ENCODE results near the gene TRIM51.
"Not testable (repeated sequence)": the region's sequence is repeated elsewhere in the genome, so short reads cannot be mapped to it uniquely, and the experiment has no call there.

The TRIM51 gene

GRCh38 chr11:55882997-55883396 lies at the start of gene TRIM51:
TSS of gene TRIM51 (plus strand) at chr11:55883297. CDS start at chr11:55885429, 2,132 bp downstream.
- not testable (repeated sequence) for DNase-seq

GRCh38 chr11:55838452-55838851 lies 44.6 kb upstream of the TRIM51 start, which contains the start of gene OR5D16:
TSS of gene OR5D16 (plus strand) at chr11:55838752. CDS start at chr11:55838752, 0 bp downstream.
- DNase-seq = no peak

- DNase-seq = no peak
These were observed 35.6 kb upstream of the TRIM51 start for GRCh38 chr11:55847453-55847852.

GRCh38 chr11:55849037-55849436 lies 34.1 kb upstream of the TRIM51 start:
- DNase-seq = no peak

GRCh38 chr11:55852141-55852540 lies 31.0 kb upstream of the TRIM51 start:
- no peak for DNase-seq

GRCh38 chr11:55854704-55855103 lies 28.4 kb upstream of the TRIM51 start:
- no peak for DNase-seq

GRCh38 chr11:55867354-55867753 lies 15.7 kb upstream of the TRIM51 start:
- not testable (repeated sequence) for DNase-seq

- DNase-seq = not testable (repeated sequence)
These were observed 10.4 kb upstream of the TRIM51 start for GRCh38 chr11:55872731-55873130.

- DNase-seq = not testable (repeated sequence)
These were observed 10.0 kb upstream of the TRIM51 start for GRCh38 chr11:55873146-55873545.

GRCh38 chr11:55884995-55885394 lies 1.9 kb downstream of the TRIM51 start:
- not testable (repeated sequence) for DNase-seq

GRCh38 chr11:55885481-55885880 lies 2.4 kb downstream of the TRIM51 start:
- not testable (repeated sequence) for DNase-seq

GRCh38 chr11:55895216-55895615 lies 12.1 kb downstream of the TRIM51 start:
- no peak for DNase-seq

GRCh38 chr11:55902308-55902707 lies 19.2 kb downstream of the TRIM51 start:
- no peak for DNase-seq

GRCh38 chr11:55914482-55914881 lies 31.4 kb downstream of the TRIM51 start, which contains the start of gene OR5W2:
TSS of gene OR5W2 (minus strand) at chr11:55914582. CDS start at chr11:55914582, 0 bp downstream.
- DNase-seq = no peak

GRCh38 chr11:55920537-55920936 lies 37.4 kb downstream of the TRIM51 start:
- DNase-seq = no peak

GRCh38 chr11:55936300-55936699 lies 53.2 kb downstream of the TRIM51 start, which contains the start of gene OR5I1:
TSS of gene OR5I1 (minus strand) at chr11:55936400. CDS start at chr11:55936400, 0 bp downstream.
- DNase-seq = no peak
